A673 (cell line): ENCODE data around the gene DCX. TPM values are rescaled to one million over a fixed set of nuclear protein-coding genes. Genes with fewer than 3 reads are reported as not detected.

Source experiments
- BruUV-seq: library from RNA; stranded (reverse); fragments of 400-500 nt; replicated peaks from 2 replicates; lab custom pipeline; 2021; lab: Mats Ljungman, UMichigan
- CTCF ChIA-PET: fragments of 300-600 bp; sonication (Branson Sonifier 250); formaldehyde crosslinking; loops from one replicate; lab custom pipeline; 2022; ENCODE audit warnings: antibody characterized with exemption; lab: Charles Lee
- POLR2A ChIA-PET: fragments of 300-600 bp; sonication (Branson Sonifier 250); formaldehyde crosslinking; loops from one replicate; lab custom pipeline; 2022; ENCODE audit warnings: antibody characterized with exemption; ENCODE audit not compliant: low non-redundant PET; lab: Charles Lee
- DNase-seq: peaks from one replicate; pipeline ENCODE4 v3.0.0-alpha.2; 2015; ENCODE audit warnings: low spot score
- H3K27ac ChIP-seq: fragments of 200-600 bp; sonication (generic); 2 replicates; pipeline ENCODE4 v1.5.1; 2016; ENCODE audit warnings: mixed run types, low read depth, mild to moderate bottlenecking, mixed read lengths, antibody characterized with exemption, low read length; ENCODE audit not compliant: poor library complexity, severe bottlenecking
- H3K27me3 ChIP-seq: fragments of 200-600 bp; sonication (generic); replicated peaks from 2 replicates; pipeline ENCODE4 v1.6.1; 2017; ENCODE audit warnings: mixed run types, low read depth, mild to moderate bottlenecking, mixed read lengths, antibody characterized with exemption, low read length; ENCODE audit not compliant: insufficient read depth, poor library complexity
- H3K36me3 ChIP-seq: fragments of 200-600 bp; sonication (generic); 2 replicates; pipeline ENCODE4 v1.6.1; 2016; ENCODE audit warnings: mixed run types, mild to moderate bottlenecking, mixed read lengths, antibody characterized with exemption, low read length; ENCODE audit not compliant: insufficient read depth, poor library complexity, severe bottlenecking
- H3K4me1 ChIP-seq: fragments of 200-600 bp; sonication (generic); 2 replicates; pipeline ENCODE4 v1.6.1; 2017; ENCODE audit warnings: mixed run types, mild to moderate bottlenecking, mixed read lengths, antibody characterized with exemption, low read length; ENCODE audit not compliant: insufficient read depth, poor library complexity, severe bottlenecking
- H3K4me3 ChIP-seq: fragments of 200-600 bp; sonication (generic); 2 replicates; pipeline ENCODE4 v1.5.1; 2016; ENCODE audit warnings: low read depth, mixed run types, mild to moderate bottlenecking, mixed read lengths, low read length; ENCODE audit not compliant: poor library complexity, severe bottlenecking
- H3K9me3 ChIP-seq: fragments of 200-600 bp; sonication (generic); 2 replicates; pipeline ENCODE4 v1.6.1; 2016; ENCODE audit warnings: mixed run types, low read depth, mild to moderate bottlenecking, mixed read lengths, antibody characterized with exemption, low read length; ENCODE audit not compliant: poor library complexity, severe bottlenecking
- CTCF ChIP-seq: fragments of 300-800, 200-600 bp; sonication (generic); conservative IDR thresholded peaks from 2 replicates; pipeline ENCODE4 v1.5.1; 2017; ENCODE audit warnings: low read depth, mild to moderate bottlenecking, antibody characterized with exemption, low read length, moderate library complexity, mixed read lengths
- EZH2 ChIP-seq: fragments of 200-600 bp; sonication (generic); IDR thresholded peaks from 2 replicates; pipeline ENCODE4 v1.6.1; 2017; ENCODE audit warnings: borderline replicate concordance, low read depth, mild to moderate bottlenecking, mixed read lengths, antibody characterized with exemption, low read length; ENCODE audit not compliant: poor library complexity, severe bottlenecking
- intact Hi-C: fragments of 100-400 bp; cut with micrococcal nuclease; formaldehyde crosslinking; loops from one replicate; pipeline ENCODE4 v1.10.0; 2022; ENCODE audit not compliant: unreplicated experiment
- total RNA-seq: library from RNA; stranded (reverse); gene quantifications from 2 replicates; pipeline ENCODE4 v1.2.3, GENCODE V29; 2021

Gene DCX
- total RNA-seq, 1 experiment from 2014 or later: not detected

GRCh38 chrX:111382277-111382676 lies 29.7 kb downstream of the DCX start:
- Histone ChIP-seq H3K36me3 (no peaks in the 10 kb centered on the region), H3K4me3 (no peak overlapping the region), H3K9me3 (no peaks in the 10 kb centered on the region), H3K4me1 (no peaks in the 10 kb centered on the region), H3K27ac (no peak overlapping the region), H3K27me3 (peaks cover 4% of the 10 kb centered on the region)
- DNase-seq: no peak
- TF ChIP-seq CTCF (no peak), EZH2 (no peak)
- intact Hi-C loops: no loop called here
- POLR2A ChIA-PET: no interaction called here
- CTCF ChIA-PET: no interaction called here
- BruUV-seq: no TSS peak

- Histone ChIP-seq H3K27me3 (no peaks in the 10 kb centered on the region), H3K27ac (no peak overlapping the region), H3K9me3 (no peaks in the 10 kb centered on the region), H3K4me1 (no peaks in the 10 kb centered on the region), H3K36me3 (no peaks in the 10 kb centered on the region), H3K4me3 (no peak overlapping the region)
- no peak for TF ChIP-seq EZH2
- no peak for TF ChIP-seq CTCF
- CTCF ChIA-PET: no interaction called here
- intact Hi-C loops: no loop called here
- POLR2A ChIA-PET: no interaction called here
- no TSS peak for BruUV-seq
- DNase-seq: no peak
These were observed 35.0 kb downstream of the DCX start for GRCh38 chrX:111376897-111377578.

DNA sequence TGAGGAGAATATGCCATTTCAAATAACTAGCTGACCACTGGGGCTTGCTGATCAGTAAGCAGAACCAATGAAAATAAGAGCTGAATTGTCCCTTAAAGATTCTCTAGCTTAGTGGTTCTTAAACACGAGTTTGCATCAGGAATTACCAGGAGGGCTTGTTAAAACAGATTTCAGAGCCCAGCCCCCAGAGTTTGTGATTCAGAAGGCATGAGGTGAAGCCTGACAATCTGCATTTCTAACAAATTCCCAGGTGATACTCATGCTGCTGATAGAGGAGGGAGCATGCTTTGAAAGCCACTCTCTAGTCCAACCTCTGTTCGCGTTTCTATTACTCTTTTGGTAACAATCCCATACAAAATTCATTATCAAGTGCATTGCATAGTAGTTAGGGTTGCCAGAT lies 35.5 kb downstream of the DCX start:
- Histone ChIP-seq H3K9me3 (no peaks in the 10 kb centered on the region), H3K27ac (no peak overlapping the region), H3K4me1 (no peaks in the 10 kb centered on the region), H3K4me3 (no peak overlapping the region), H3K27me3 (no peaks in the 10 kb centered on the region), H3K36me3 (no peaks in the 10 kb centered on the region)
- intact Hi-C loops: no loop called here
- TF ChIP-seq EZH2 (no peak), CTCF (no peak)
- no TSS peak for BruUV-seq
- ChIA-PET CTCF (no interaction called here), POLR2A (no interaction called here)
- no peak for DNase-seq
